ENCODE data around the gene SPATA46. TPM values are rescaled to one million over a fixed set of nuclear protein-coding genes. Genes with fewer than 3 reads are reported as not detected.

The SPATA46 gene
- total and polyA plus RNA-seq, 2 experiments from 2014 or later = not detected

GRCh38 chr1:162366671-162367070 lies 10.0 kb downstream of the SPATA46 start:
- no peaks in the 10 kb centered on the region for H3K9me3 ChIP-seq (ENCODE audit: low read depth)
- H3K27me3 ChIP-seq = no peaks in the 10 kb centered on the region
- H3K4me3 ChIP-seq = no peak overlapping the region
- DNase-seq (ENCODE audit: low read depth in 1 of 2, low spot score in 1 of 2) = no peak
- peaks cover 14% of the 10 kb centered on the region for H3K4me1 ChIP-seq (ENCODE audit: low read depth)
- no peak for TF ChIP-seq CTCF (IDR thresholded peaks at IDR 0.05; ENCODE audit: low read depth, low read length)
- no peak overlapping the region for H3K27ac ChIP-seq
- H3K36me3 ChIP-seq = peaks cover 9% of the 10 kb centered on the region

GRCh38 chr1:162366149-162366548 lies 10.5 kb downstream of the SPATA46 start:
- Histone ChIP-seq H3K4me1 (ENCODE audit: low read depth) (peaks cover 14% of the 10 kb centered on the region), H3K4me3 (no peak overlapping the region), H3K9me3 (ENCODE audit: low read depth) (no peaks in the 10 kb centered on the region), H3K27ac (no peak overlapping the region), H3K27me3 (no peaks in the 10 kb centered on the region), H3K36me3 (peaks cover 9% of the 10 kb centered on the region)
- DNase-seq (ENCODE audit: low read depth in 1 of 2, low spot score in 1 of 2) = no peak
- no peak for TF ChIP-seq CTCF (IDR thresholded peaks at IDR 0.05; ENCODE audit: low read depth, low read length)

- Histone ChIP-seq H3K36me3 (peaks cover 9% of the 10 kb centered on the region), H3K9me3 (ENCODE audit: low read depth) (no peaks in the 10 kb centered on the region), H3K4me1 (ENCODE audit: low read depth) (peaks cover 14% of the 10 kb centered on the region), H3K27ac (no peak overlapping the region), H3K27me3 (no peaks in the 10 kb centered on the region), H3K4me3 (no peak overlapping the region)
- TF ChIP-seq CTCF (IDR thresholded peaks at IDR 0.05; ENCODE audit: low read depth, low read length) = no peak
- DNase-seq (ENCODE audit: low read depth in 1 of 2, low spot score in 1 of 2) = no peak
Measured at GRCh38 chr1:162365284-162366020, 11.2 kb downstream of the SPATA46 start.

- H3K36me3 ChIP-seq = peaks cover 9% of the 10 kb centered on the region
- no peaks in the 10 kb centered on the region for H3K27me3 ChIP-seq
- H3K4me1 ChIP-seq (ENCODE audit: low read depth) = peaks cover 14% of the 10 kb centered on the region
- H3K4me3 ChIP-seq = no peak overlapping the region
- H3K9me3 ChIP-seq (ENCODE audit: low read depth) = no peaks in the 10 kb centered on the region
- no peak for DNase-seq (ENCODE audit: low read depth in 1 of 2, low spot score in 1 of 2)
- TF ChIP-seq CTCF (IDR thresholded peaks at IDR 0.05; ENCODE audit: low read depth, low read length) = no peak
- H3K27ac ChIP-seq = no peak overlapping the region
Measured at GRCh38 chr1:162364498-162364897, 12.2 kb downstream of the SPATA46 start.

GRCh38 chr1:162363823-162364222 lies 12.8 kb downstream of the SPATA46 start:
- H3K9me3 ChIP-seq (ENCODE audit: low read depth) = no peaks in the 10 kb centered on the region
- DNase-seq (ENCODE audit: low read depth in 1 of 2, low spot score in 1 of 2) = no peak
- peaks cover 14% of the 10 kb centered on the region for H3K4me1 ChIP-seq (ENCODE audit: low read depth)
- no peak for TF ChIP-seq CTCF (IDR thresholded peaks at IDR 0.05; ENCODE audit: low read depth, low read length)
- peaks cover 9% of the 10 kb centered on the region for H3K36me3 ChIP-seq
- H3K27me3 ChIP-seq = no peaks in the 10 kb centered on the region
- H3K27ac ChIP-seq = no peak overlapping the region
- no peak overlapping the region for H3K4me3 ChIP-seq
